ENCODE results near the gene SLC15A2. TPM values are rescaled to one million over a fixed set of nuclear protein-coding genes. Genes with fewer than 3 reads are reported as not detected.

SLC15A2 gene
- total RNA-seq, 2 donors from 2014 or later, result 0.73 to 2.1 TPM

DNA sequence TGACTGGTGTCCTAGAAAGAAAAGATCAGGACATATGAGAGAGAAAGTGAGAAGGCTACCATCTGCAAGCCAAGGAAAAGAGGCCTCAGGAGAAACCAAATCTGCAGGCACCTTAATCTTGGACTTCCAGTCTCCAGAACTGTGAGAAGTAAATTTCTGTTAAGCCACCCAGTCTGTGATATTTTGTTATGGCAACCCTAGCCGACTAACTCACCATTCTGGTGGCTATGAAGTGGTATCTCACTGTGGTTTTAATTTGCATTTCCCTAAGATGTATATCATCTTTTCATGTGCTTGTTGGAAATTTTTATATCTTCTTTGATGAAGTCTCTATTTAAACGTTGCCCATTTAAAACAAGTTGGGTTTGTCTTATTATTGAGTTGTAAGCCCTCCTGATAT lies 87.3 kb downstream of the SLC15A2 start:
- Histone ChIP-seq H3K9me3 (ENCODE audit: control insufficient read depth, low read length) (peaks cover 19% of the 10 kb centered on the region), H3K27me3 (ENCODE audit: control insufficient read depth, insufficient read depth, low read length, poor library complexity, severe bottlenecking) (no peaks in the 10 kb centered on the region), H3K4me3 (ENCODE audit: low read length) (no peak overlapping the region), H3K9ac (ENCODE audit: extremely low read depth, low read length, poor library complexity, severe bottlenecking) (no peak overlapping the region), H3K27ac (ENCODE audit: low read depth, low read length) (no peak overlapping the region), H3K36me3 (ENCODE audit: control insufficient read depth, insufficient read depth, low read length) (no peaks in the 10 kb centered on the region), H3K4me1 (ENCODE audit: control insufficient read depth, insufficient read depth, low read length) (no peaks in the 10 kb centered on the region)
- H3K27me3 Mint-ChIP-seq (ENCODE audit: insufficient read depth), result no peaks in the 10 kb centered on the region
- TF ChIP-seq, protein P1, sequence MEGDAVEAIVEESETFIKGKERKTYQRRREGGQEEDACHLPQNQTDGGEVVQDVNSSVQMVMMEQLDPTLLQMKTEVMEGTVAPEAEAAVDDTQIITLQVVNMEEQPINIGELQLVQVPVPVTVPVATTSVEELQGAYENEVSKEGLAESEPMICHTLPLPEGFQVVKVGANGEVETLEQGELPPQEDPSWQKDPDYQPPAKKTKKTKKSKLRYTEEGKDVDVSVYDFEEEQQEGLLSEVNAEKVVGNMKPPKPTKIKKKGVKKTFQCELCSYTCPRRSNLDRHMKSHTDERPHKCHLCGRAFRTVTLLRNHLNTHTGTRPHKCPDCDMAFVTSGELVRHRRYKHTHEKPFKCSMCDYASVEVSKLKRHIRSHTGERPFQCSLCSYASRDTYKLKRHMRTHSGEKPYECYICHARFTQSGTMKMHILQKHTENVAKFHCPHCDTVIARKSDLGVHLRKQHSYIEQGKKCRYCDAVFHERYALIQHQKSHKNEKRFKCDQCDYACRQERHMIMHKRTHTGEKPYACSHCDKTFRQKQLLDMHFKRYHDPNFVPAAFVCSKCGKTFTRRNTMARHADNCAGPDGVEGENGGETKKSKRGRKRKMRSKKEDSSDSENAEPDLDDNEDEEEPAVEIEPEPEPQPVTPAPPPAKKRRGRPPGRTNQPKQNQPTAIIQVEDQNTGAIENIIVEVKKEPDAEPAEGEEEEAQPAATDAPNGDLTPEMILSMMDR (conservative IDR thresholded peaks at IDR 0.05), result no peak
- WGBS, 2 experiments (ENCODE audit: insufficient coverage in 1 of 2, insufficient read length in 1 of 2), result 89 to 95% methylated on average over 1 to 2 of the region's 2 CpGs
- H3K9me3 Mint-ChIP-seq, result peaks cover 31% of the 10 kb centered on the region
- peaks cover 2% of the 10 kb centered on the region for H3K36me3 Mint-ChIP-seq (ENCODE audit: low read depth)
- H3K27ac Mint-ChIP-seq, result no peak overlapping the region
- no peaks in the 10 kb centered on the region for H3K4me1 Mint-ChIP-seq
- DNase-seq, result no peak
- H3K4me3 Mint-ChIP-seq, result no peak overlapping the region

DNA sequence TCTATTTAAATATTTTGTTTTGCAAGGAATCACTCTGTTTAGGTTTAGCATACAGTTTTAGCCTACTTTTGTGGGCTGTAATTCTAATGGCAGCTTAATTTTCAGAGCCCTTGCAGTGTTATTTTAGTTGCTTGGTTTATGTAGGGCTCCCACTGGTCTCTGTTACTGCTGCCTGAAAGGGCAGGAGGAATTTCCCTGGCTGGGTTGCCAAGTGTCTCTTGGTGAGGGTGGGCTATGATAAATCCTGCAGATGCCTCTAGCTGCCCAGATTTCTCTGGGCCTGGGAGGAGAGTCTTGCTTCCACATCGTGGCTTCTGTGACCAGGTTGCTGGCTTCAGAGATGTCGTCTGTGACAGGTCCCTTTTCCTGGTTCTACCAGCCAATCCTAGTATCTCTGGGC lies 91.6 kb downstream of the SLC15A2 start:
- no peak for DNase-seq
- H3K4me3 Mint-ChIP-seq, result no peak overlapping the region
- WGBS, 2 experiments (ENCODE audit: insufficient coverage in 1 of 2, insufficient read length in 1 of 2), result 86 to 88% methylated on average over 2 of the region's 2 CpGs
- H3K27me3 Mint-ChIP-seq (ENCODE audit: insufficient read depth), result no peaks in the 10 kb centered on the region
- H3K4me1 ChIP-seq (ENCODE audit: control insufficient read depth, insufficient read depth, low read length), result peaks cover 3% of the 10 kb centered on the region
- TF ChIP-seq, protein P1 (conservative IDR thresholded peaks at IDR 0.05), result no peak
- H3K36me3 ChIP-seq (ENCODE audit: control insufficient read depth, insufficient read depth, low read length), result no peaks in the 10 kb centered on the region
- H3K9ac ChIP-seq (ENCODE audit: extremely low read depth, low read length, poor library complexity, severe bottlenecking), result no peak overlapping the region
- H3K27me3 ChIP-seq (ENCODE audit: control insufficient read depth, insufficient read depth, low read length, poor library complexity, severe bottlenecking), result no peaks in the 10 kb centered on the region
- no peak overlapping the region for H3K27ac ChIP-seq (ENCODE audit: low read depth, low read length)
- peaks cover 10% of the 10 kb centered on the region for H3K4me1 Mint-ChIP-seq
- H3K4me3 ChIP-seq (ENCODE audit: low read length), result no peak overlapping the region
- H3K27ac Mint-ChIP-seq, result no peak overlapping the region
- peaks cover 19% of the 10 kb centered on the region for H3K9me3 ChIP-seq (ENCODE audit: control insufficient read depth, low read length)
- peaks cover 21% of the 10 kb centered on the region for H3K9me3 Mint-ChIP-seq
- peaks cover 2% of the 10 kb centered on the region for H3K36me3 Mint-ChIP-seq (ENCODE audit: low read depth)

DNA sequence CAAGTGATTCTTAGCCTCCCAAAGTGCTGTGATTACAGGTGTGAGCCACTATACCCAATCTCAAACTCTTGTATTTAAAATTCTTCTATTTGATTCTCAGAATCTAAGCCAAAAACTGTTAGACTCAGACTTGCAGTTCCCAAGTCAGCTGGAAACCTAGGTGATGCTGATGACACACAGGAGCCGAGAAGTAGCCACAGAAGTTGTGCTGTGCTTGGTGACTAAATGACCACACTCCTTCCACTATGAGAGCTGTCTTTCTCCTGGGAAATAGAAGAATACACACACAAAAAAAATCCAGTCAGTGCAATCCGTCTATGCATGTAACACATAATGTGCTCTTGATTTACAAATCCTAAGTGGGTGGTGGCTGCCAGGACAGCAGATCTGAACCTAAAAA lies 93.9 kb downstream of the SLC15A2 start:
- no peak overlapping the region for H3K4me3 Mint-ChIP-seq
- H3K4me1 Mint-ChIP-seq, result peaks cover 16% of the 10 kb centered on the region

More for the DNA sequence above, 93.9 kb downstream of the SLC15A2 start:
- Histone ChIP-seq H3K27ac (ENCODE audit: low read depth, low read length) (no peak overlapping the region), H3K36me3 (ENCODE audit: control insufficient read depth, insufficient read depth, low read length) (no peaks in the 10 kb centered on the region), H3K4me1 (ENCODE audit: control insufficient read depth, insufficient read depth, low read length) (peaks cover 3% of the 10 kb centered on the region), H3K9ac (ENCODE audit: extremely low read depth, low read length, poor library complexity, severe bottlenecking) (no peak overlapping the region), H3K9me3 (ENCODE audit: control insufficient read depth, low read length) (peaks cover 14% of the 10 kb centered on the region), H3K4me3 (ENCODE audit: low read length) (no peak overlapping the region), H3K27me3 (ENCODE audit: control insufficient read depth, insufficient read depth, low read length, poor library complexity, severe bottlenecking) (no peaks in the 10 kb centered on the region)
- DNase-seq, result no peak
- Mint-ChIP-seq H3K27ac (no peak overlapping the region), H3K27me3 (ENCODE audit: insufficient read depth) (no peaks in the 10 kb centered on the region), H3K36me3 (ENCODE audit: low read depth) (peaks cover 2% of the 10 kb centered on the region), H3K9me3 (peaks cover 11% of the 10 kb centered on the region)
- TF ChIP-seq, protein P1 (conservative IDR thresholded peaks at IDR 0.05), result no peak
- WGBS, 2 experiments (ENCODE audit: insufficient coverage in 1 of 2, insufficient read length in 1 of 2), result 87 to 90% methylated on average over 2 of the region's 2 CpGs

All from endodermal cell (in vitro differentiated cells).